Loucy (cell line): ENCODE measurements around the gene SSTR3.

Experiments
- H2AFZ ChIP-seq: fragments of 200-600 bp; sonication (generic); 2 replicates; pipeline ENCODE4 v1.6.0; 2016; ENCODE audit warnings: antibody characterized with exemption, mild to moderate bottlenecking, low read length, moderate library complexity
- H3F3A ChIP-seq: fragments of 200-600 bp; 2 replicates; pipeline ENCODE4 v1.6.0; 2016; ENCODE audit warnings: antibody characterized with exemption, low read depth, mild to moderate bottlenecking
- H3K27me3 ChIP-seq: fragments of 200-600 bp; sonication (generic); 2 replicates; pipeline ENCODE4 v1.6.1; 2014; ENCODE audit warnings: low read length, mild to moderate bottlenecking; ENCODE audit not compliant: insufficient read depth, poor library complexity, severe bottlenecking
- H3K36me3 ChIP-seq: fragments of 200-600 bp; sonication (generic); 2 replicates; pipeline ENCODE4 v1.6.1; 2016; ENCODE audit warnings: low read length; ENCODE audit not compliant: insufficient read depth
- H3K4me1 ChIP-seq: fragments of 200-600 bp; sonication (generic); 2 replicates; pipeline ENCODE4 v1.5.1; 2014; ENCODE audit warnings: low read length, mild to moderate bottlenecking; ENCODE audit not compliant: insufficient read depth, poor library complexity, severe bottlenecking
- H3K4me2 ChIP-seq: fragments of 200-600 bp; sonication (generic); 2 replicates; pipeline ENCODE4 v1.6.0; 2014; ENCODE audit warnings: antibody characterized with exemption, low read length, low read depth, mild to moderate bottlenecking; ENCODE audit not compliant: poor library complexity, severe bottlenecking
- H3K4me3 ChIP-seq: fragments of 200-600 bp; sonication (generic); 2 replicates; pipeline ENCODE4 v1.5.1; 2014; ENCODE audit warnings: low read length, mild to moderate bottlenecking, mixed read lengths; ENCODE audit not compliant: poor library complexity, severe bottlenecking
- H3K79me2 ChIP-seq: fragments of 200-600 bp; sonication (generic); 2 replicates; pipeline ENCODE4 v1.6.1; 2014; ENCODE audit warnings: low read length; ENCODE audit not compliant: insufficient read depth
- H3K9ac ChIP-seq: fragments of 200-600 bp; sonication (generic); 2 replicates; pipeline ENCODE4 v1.6.0; 2014; ENCODE audit warnings: mild to moderate bottlenecking, low read depth, low read length, moderate library complexity; ENCODE audit not compliant: poor library complexity, severe bottlenecking
- H3K9me2 ChIP-seq: fragments of 200-600 bp; sonication (generic); replicated peaks from 2 replicates; pipeline ENCODE4 v1.6.1; 2016; ENCODE audit warnings: low read depth, low read length, mixed read lengths
- H3K9me3 ChIP-seq: fragments of 200-600 bp; sonication (generic); 2 replicates; pipeline ENCODE4 v1.6.1; 2014; ENCODE audit warnings: mild to moderate bottlenecking, antibody characterized with exemption, low read length, low read depth; ENCODE audit not compliant: insufficient read depth
- H4K20me1 ChIP-seq: fragments of 200-600 bp; sonication (generic); 2 replicates; pipeline ENCODE4 v1.6.0; 2014; ENCODE audit warnings: antibody characterized with exemption, low read length, mild to moderate bottlenecking; ENCODE audit not compliant: insufficient read depth, poor library complexity, severe bottlenecking
- EZH2phosphoT487 ChIP-seq: fragments of 200-600 bp; IDR thresholded peaks from 2 replicates; pipeline ENCODE4 v1.6.1; 2018; ENCODE audit warnings: antibody characterized with exemption, mild to moderate bottlenecking, moderate library complexity, borderline replicate concordance
- TF ChIP-seq, protein P1 (sequence below): fragments of 200-600 bp; sonication (generic); conservative IDR thresholded peaks from 2 replicates; pipeline ENCODE4 v1.5.1; 2014; ENCODE audit warnings: mild to moderate bottlenecking, antibody characterized with exemption, low read length

SSTR3 gene

DNA sequence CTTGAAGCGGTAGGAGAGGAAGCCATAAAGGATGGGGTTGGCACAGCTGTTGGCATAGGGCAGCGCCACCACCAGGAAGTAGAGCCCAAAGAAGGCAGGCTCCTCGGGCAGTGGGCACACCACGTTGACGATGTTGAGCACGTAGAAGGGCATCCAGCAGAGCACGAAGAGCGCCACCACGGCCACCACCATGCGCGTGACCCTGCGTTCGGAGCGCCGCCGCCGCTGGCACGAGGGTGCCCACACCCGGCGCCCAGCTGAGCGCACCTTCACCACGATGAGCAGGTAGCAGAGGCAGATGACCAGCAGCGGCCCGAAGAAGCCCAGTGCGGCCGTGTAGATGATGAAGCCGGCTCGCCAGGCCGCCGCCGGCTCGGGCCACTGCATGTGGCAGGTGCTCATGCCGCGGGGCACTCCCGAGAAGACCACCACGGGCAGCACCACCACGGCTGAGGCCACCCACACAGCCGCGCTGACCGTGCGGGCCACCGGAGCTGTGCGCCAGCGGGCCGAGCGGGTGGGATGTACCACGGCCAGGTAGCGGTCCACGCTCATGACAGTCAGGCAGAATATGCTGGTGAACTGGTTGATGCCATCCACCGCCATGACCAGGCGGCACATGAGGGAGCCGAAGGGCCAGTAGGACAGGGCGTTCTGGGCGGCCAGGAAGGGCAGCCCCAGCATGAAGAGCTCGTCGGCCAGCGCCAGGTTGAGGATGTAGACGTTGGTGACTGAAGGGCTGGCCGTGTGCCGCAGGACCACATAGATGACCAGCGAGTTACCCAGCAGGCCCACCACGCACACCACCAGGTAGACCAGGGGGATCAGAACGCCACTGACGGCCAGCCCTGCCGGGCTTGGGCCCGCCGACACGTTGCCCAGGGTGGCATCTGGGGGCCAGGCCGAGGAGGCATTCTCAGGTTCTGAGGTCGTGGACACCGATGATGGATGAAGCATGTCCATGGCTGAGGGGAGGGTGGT lies 5.1 kb downstream of the SSTR3 start:
- Histone ChIP-seq H3F3A (no peaks in the 10 kb centered on the region), H3K27me3 (no peaks in the 10 kb centered on the region), H3K9ac (no peak overlapping the region), H3K4me2 (no peak overlapping the region), H3K36me3 (no peaks in the 10 kb centered on the region), H3K9me2 (no peaks in the 10 kb centered on the region), H3K9me3 (no peaks in the 10 kb centered on the region), H3K4me3 (no peak overlapping the region), H4K20me1 (no peaks in the 10 kb centered on the region), H3K79me2 (no peaks in the 10 kb centered on the region), H3K4me1 (peaks cover 3% of the 10 kb centered on the region), H2AFZ (no peak overlapping the region)
- TF ChIP-seq, protein P1, sequence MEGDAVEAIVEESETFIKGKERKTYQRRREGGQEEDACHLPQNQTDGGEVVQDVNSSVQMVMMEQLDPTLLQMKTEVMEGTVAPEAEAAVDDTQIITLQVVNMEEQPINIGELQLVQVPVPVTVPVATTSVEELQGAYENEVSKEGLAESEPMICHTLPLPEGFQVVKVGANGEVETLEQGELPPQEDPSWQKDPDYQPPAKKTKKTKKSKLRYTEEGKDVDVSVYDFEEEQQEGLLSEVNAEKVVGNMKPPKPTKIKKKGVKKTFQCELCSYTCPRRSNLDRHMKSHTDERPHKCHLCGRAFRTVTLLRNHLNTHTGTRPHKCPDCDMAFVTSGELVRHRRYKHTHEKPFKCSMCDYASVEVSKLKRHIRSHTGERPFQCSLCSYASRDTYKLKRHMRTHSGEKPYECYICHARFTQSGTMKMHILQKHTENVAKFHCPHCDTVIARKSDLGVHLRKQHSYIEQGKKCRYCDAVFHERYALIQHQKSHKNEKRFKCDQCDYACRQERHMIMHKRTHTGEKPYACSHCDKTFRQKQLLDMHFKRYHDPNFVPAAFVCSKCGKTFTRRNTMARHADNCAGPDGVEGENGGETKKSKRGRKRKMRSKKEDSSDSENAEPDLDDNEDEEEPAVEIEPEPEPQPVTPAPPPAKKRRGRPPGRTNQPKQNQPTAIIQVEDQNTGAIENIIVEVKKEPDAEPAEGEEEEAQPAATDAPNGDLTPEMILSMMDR = no peak
- TF ChIP-seq EZH2phosphoT487 = no peak

DNA sequence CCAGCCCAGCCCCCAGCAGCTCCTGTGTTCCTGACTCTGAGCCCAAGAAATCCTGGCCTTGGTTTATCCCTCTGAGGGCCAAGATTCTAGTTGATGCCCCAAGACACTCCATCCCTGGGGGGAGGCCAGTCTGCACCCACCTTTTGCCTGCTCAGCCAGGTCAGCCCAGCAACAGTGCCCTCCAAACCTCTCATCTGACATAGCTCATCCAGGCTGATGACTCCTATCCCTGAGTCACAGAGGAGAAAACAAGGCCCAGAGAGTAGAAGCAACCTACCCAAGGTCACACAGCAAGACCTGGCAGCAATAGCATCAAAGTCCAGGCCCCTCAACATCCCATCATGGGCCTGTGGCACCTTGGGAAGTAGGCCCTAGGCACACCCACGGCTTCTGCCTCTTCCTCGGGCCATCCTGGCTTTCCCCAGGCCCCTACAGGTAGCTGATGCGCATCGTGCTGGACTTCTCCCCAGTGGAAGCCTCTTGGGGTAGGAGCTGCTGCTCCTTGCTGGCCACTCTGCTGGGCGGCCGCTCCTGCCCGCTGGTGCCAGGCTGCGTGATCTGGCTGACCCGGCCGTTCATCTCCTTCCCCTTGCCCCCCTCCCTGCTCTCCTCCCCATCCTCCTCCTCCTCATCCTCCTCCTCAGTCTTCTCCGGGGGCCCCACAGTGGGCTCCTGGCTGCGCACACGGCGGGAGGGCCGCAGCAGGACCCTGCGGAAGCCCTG lies 6.0 kb downstream of the SSTR3 start:
- no peaks in the 10 kb centered on the region for H3K27me3 ChIP-seq

DNA sequence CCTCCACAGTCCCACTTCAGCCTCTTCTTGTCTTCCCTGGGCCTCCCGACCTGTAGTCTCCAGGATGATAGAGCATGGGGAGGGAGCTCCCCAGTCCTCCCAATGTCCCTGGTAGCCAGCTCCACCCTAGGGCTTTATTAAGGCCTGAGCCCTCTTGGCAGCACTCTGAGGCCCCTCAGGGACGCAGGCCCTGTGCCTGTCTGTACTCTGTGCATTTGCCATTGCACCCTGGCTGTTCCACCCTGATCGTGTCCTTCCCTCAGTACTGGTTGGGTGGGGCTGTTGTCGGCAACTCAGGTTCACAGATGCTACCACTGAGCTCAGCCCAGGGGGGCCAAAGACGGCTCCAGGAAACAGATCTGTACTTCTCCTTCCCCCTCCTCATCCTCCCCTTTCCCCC lies 7.2 kb downstream of the SSTR3 start:
- Histone ChIP-seq H2AFZ (no peak overlapping the region), H3K79me2 (no peaks in the 10 kb centered on the region), H3K4me3 (no peak overlapping the region), H3K9me3 (no peaks in the 10 kb centered on the region), H3K36me3 (no peaks in the 10 kb centered on the region), H3K27me3 (no peaks in the 10 kb centered on the region), H3K9ac (no peak overlapping the region), H3K4me2 (no peak overlapping the region), H3K4me1 (peaks cover 3% of the 10 kb centered on the region), H3K9me2 (no peaks in the 10 kb centered on the region), H4K20me1 (no peaks in the 10 kb centered on the region), H3F3A (no peaks in the 10 kb centered on the region)
- no peak for TF ChIP-seq EZH2phosphoT487
- TF ChIP-seq, protein P1 = no peak

More for the DNA sequence above, 6.0 kb downstream of the SSTR3 start:
- Histone ChIP-seq H3K9me3 (no peaks in the 10 kb centered on the region), H3K36me3 (no peaks in the 10 kb centered on the region), H2AFZ (no peak overlapping the region), H3K79me2 (no peaks in the 10 kb centered on the region), H3K4me1 (peaks cover 3% of the 10 kb centered on the region), H3K4me3 (no peak overlapping the region), H3K9ac (peak overlapping the region; percentile 33), H3K9me2 (no peaks in the 10 kb centered on the region), H3F3A (no peaks in the 10 kb centered on the region), H4K20me1 (no peaks in the 10 kb centered on the region), H3K4me2 (no peak overlapping the region)
- no peak for TF ChIP-seq EZH2phosphoT487
- TF ChIP-seq, protein P1 = no peak
